ENCODE results near the gene RPA1.

RPA1 gene

GRCh38 chr17:1912146-1912545 lies 82.3 kb downstream of the RPA1 start:
- in situ Hi-C loops (cut with HindIII; ENCODE audit: low sequenced_read_pairs): no loop called here
- no peak for DNase-seq (ENCODE audit: low read depth)
- no peak for TF ChIP-seq CTCF (IDR thresholded peaks at IDR 0.05; ENCODE audit: low read depth, low read length, missing control alignments)
- no peak overlapping the region for H3K4me3 ChIP-seq (ENCODE audit: low read depth, low read length)

- no peak overlapping the region for H3K4me3 ChIP-seq (ENCODE audit: low read depth, low read length)
- no peak for DNase-seq (ENCODE audit: low read depth)
- no peak for TF ChIP-seq CTCF (IDR thresholded peaks at IDR 0.05; ENCODE audit: low read depth, low read length, missing control alignments)
- in situ Hi-C loops (cut with HindIII; ENCODE audit: low sequenced_read_pairs): no loop called here
Measured at GRCh38 chr17:1913702-1914101, 83.9 kb downstream of the RPA1 start.

GRCh38 chr17:1914661-1915083 lies 84.9 kb downstream of the RPA1 start:
- in situ Hi-C loops (cut with HindIII; ENCODE audit: low sequenced_read_pairs): loop anchor here (5.0 kb wide), 1 partner anchor 118 kb away; the partner anchor contains the start of gene DPH1
- H3K4me3 ChIP-seq (ENCODE audit: low read depth, low read length): no peak overlapping the region
- TF ChIP-seq CTCF (IDR thresholded peaks at IDR 0.05; ENCODE audit: low read depth, low read length, missing control alignments): no peak
- DNase-seq (ENCODE audit: low read depth): no peak

- no peak overlapping the region for H3K4me3 ChIP-seq (ENCODE audit: low read depth, low read length)
- TF ChIP-seq CTCF (IDR thresholded peaks at IDR 0.05; ENCODE audit: low read depth, low read length, missing control alignments): no peak
- no peak for DNase-seq (ENCODE audit: low read depth)
- in situ Hi-C loops (cut with HindIII; ENCODE audit: low sequenced_read_pairs): loop anchor here (5.0 kb wide), 1 partner anchor 116 kb away; the partner anchor contains the start of gene DPH1
Measured at GRCh38 chr17:1915889-1916288, 86.1 kb downstream of the RPA1 start.

GRCh38 chr17:1916316-1916715 lies 86.5 kb downstream of the RPA1 start:
- H3K4me3 ChIP-seq (ENCODE audit: low read depth, low read length): no peak overlapping the region
- no peak for TF ChIP-seq CTCF (IDR thresholded peaks at IDR 0.05; ENCODE audit: low read depth, low read length, missing control alignments)
- in situ Hi-C loops (cut with HindIII; ENCODE audit: low sequenced_read_pairs): loop anchor here (5.0 kb wide), 1 partner anchor 116 kb away; the partner anchor contains the start of gene DPH1
- no peak for DNase-seq (ENCODE audit: low read depth)

GRCh38 chr17:1916963-1917715 lies 87.3 kb downstream of the RPA1 start:
- no peak for DNase-seq (ENCODE audit: low read depth)
- TF ChIP-seq CTCF (IDR thresholded peaks at IDR 0.05; ENCODE audit: low read depth, low read length, missing control alignments): no peak
- in situ Hi-C loops (cut with HindIII; ENCODE audit: low sequenced_read_pairs): loop anchor here (5.0 kb wide), 1 partner anchor 115 kb away; the partner anchor contains the start of gene DPH1
- no peak overlapping the region for H3K4me3 ChIP-seq (ENCODE audit: low read depth, low read length)
